ENCODE data around the gene CENATAC.

DNA sequence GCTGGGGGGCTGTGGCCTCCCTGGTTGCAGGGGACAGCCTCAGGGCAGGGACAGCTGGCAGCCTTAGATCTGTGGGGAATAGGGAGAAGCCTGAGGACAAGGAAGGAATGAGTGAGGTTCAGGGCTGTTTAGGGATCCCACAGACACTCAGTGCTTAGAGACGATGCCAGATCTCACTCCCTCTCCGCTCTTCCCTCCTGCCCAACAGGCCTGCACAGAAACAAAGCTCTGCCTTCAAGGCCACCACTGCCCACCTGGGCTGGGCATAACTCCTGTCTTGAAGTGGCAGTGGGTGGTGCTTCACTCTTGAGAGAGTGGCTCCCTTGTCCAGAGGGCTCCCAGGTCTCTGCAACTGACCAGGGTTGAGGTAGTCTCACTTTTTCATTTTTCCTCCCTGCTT, 13.1 kb upstream of the CENATAC start:
- TF ChIP-seq, protein P1, sequence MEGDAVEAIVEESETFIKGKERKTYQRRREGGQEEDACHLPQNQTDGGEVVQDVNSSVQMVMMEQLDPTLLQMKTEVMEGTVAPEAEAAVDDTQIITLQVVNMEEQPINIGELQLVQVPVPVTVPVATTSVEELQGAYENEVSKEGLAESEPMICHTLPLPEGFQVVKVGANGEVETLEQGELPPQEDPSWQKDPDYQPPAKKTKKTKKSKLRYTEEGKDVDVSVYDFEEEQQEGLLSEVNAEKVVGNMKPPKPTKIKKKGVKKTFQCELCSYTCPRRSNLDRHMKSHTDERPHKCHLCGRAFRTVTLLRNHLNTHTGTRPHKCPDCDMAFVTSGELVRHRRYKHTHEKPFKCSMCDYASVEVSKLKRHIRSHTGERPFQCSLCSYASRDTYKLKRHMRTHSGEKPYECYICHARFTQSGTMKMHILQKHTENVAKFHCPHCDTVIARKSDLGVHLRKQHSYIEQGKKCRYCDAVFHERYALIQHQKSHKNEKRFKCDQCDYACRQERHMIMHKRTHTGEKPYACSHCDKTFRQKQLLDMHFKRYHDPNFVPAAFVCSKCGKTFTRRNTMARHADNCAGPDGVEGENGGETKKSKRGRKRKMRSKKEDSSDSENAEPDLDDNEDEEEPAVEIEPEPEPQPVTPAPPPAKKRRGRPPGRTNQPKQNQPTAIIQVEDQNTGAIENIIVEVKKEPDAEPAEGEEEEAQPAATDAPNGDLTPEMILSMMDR (IDR thresholded peaks at IDR 0.05; ENCODE audit: low read depth, low read length, missing input control) = no peak
- TF ChIP-seq TAF1 (conservative IDR thresholded peaks at IDR 0.05) (no peak), EGR1 (IDR thresholded peaks at IDR 0.05; ENCODE audit: low read depth in 2 of 2) (no peak), YY1 (IDR thresholded peaks at IDR 0.05) (no peak), JUND (IDR thresholded peaks at IDR 0.05) (no peak), SP1 (IDR thresholded peaks at IDR 0.05) (no peak), FOXA1 (IDR thresholded peaks at IDR 0.05) (no peak), FOXA2 (IDR thresholded peaks at IDR 0.05) (no peak), HNF4G (IDR thresholded peaks at IDR 0.05) (no peak), NR2F2 (IDR thresholded peaks at IDR 0.05) (no peak), GABPA (IDR thresholded peaks at IDR 0.05 in 1 of 2, conservative IDR thresholded peaks at IDR 0.05 in 1 of 2) (no peak), RAD21 (IDR thresholded peaks at IDR 0.05) (no peak)
- TF ChIP-seq, protein P2, sequence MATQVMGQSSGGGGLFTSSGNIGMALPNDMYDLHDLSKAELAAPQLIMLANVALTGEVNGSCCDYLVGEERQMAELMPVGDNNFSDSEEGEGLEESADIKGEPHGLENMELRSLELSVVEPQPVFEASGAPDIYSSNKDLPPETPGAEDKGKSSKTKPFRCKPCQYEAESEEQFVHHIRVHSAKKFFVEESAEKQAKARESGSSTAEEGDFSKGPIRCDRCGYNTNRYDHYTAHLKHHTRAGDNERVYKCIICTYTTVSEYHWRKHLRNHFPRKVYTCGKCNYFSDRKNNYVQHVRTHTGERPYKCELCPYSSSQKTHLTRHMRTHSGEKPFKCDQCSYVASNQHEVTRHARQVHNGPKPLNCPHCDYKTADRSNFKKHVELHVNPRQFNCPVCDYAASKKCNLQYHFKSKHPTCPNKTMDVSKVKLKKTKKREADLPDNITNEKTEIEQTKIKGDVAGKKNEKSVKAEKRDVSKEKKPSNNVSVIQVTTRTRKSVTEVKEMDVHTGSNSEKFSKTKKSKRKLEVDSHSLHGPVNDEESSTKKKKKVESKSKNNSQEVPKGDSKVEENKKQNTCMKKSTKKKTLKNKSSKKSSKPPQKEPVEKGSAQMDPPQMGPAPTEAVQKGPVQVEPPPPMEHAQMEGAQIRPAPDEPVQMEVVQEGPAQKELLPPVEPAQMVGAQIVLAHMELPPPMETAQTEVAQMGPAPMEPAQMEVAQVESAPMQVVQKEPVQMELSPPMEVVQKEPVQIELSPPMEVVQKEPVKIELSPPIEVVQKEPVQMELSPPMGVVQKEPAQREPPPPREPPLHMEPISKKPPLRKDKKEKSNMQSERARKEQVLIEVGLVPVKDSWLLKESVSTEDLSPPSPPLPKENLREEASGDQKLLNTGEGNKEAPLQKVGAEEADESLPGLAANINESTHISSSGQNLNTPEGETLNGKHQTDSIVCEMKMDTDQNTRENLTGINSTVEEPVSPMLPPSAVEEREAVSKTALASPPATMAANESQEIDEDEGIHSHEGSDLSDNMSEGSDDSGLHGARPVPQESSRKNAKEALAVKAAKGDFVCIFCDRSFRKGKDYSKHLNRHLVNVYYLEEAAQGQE (IDR thresholded peaks at IDR 0.05) = no peak
- TF ChIP-seq, protein P3, sequence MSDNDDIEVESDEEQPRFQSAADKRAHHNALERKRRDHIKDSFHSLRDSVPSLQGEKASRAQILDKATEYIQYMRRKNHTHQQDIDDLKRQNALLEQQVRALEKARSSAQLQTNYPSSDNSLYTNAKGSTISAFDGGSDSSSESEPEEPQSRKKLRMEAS (IDR thresholded peaks at IDR 0.05) = no peak

All from liver (tissue), 3 donors.